Endothelial cell of umbilical vein (primary cell): ENCODE data around the gene AREG. TPM values are rescaled to one million over a fixed set of nuclear protein-coding genes. Genes with fewer than 3 reads are reported as not detected.

ENCODE experiments used
- BruUV-seq: library from RNA; stranded (reverse); fragments of 400-500 nt; replicated peaks from 2 replicates; lab custom pipeline; 2021; lab: Mats Ljungman, UMichigan
- CTCF ChIA-PET: fragments of 300-600, 350-600 bp; sonication (Branson Sonifier 250); formaldehyde crosslinking; loops from one replicate; lab custom pipeline; 2021; ENCODE audit warnings: antibody characterized with exemption, inconsistent platforms; lab: Charles Lee
- POLR2A ChIA-PET: fragments of 300-600, 350-600 bp; sonication (Branson Sonifier 250); formaldehyde crosslinking; loops from one replicate; lab custom pipeline; 2021; ENCODE audit warnings: antibody characterized with exemption, inconsistent platforms; lab: Charles Lee
- DNase-seq: peaks from one replicate; pipeline ENCODE4 v3.0.0-alpha.2; 2011; ENCODE audit warnings: low read depth, low spot score
- FAIRE-seq: peaks from 2 replicates; lab custom pipeline; 2011; peaks lifted over from hg19 to GRCh38; lab: Jason Lieb, UNC
- H2AFZ ChIP-seq: 2 replicates; pipeline ENCODE4 v1.6.0; 2012; ENCODE audit warnings: low read depth, low read length, control low read depth, inconsistent platforms
- H3K27ac ChIP-seq: 2 replicates; pipeline ENCODE4 v1.5.1; 2011; ENCODE audit warnings: low read depth, mild to moderate bottlenecking, control low read depth, low read length, moderate library complexity; ENCODE audit not compliant: insufficient read depth
- H3K27me3 ChIP-seq, 2 experiments: 2 replicates each; pipeline versions ENCODE4 v1.6.0 to v1.6.1; 2011; ENCODE audit warnings: low read length in 2 of 2, mixed read lengths in 1 of 2; ENCODE audit not compliant: control insufficient read depth in 2 of 2, insufficient read depth in 2 of 2
- H3K36me3 ChIP-seq, 2 experiments: 2 replicates in 1 of 2; 3 replicates in 1 of 2; pipeline ENCODE4 v1.5.1; 2011; ENCODE audit warnings: low read length in 2 of 2, mild to moderate bottlenecking in 1 of 2, moderate library complexity in 1 of 2; ENCODE audit not compliant: control insufficient read depth in 2 of 2, insufficient read depth in 2 of 2; ENCODE audit errors: extremely low read depth in 1 of 2
- H3K4me1 ChIP-seq: 3 replicates; pipeline ENCODE4 v1.5.1; 2011; ENCODE audit warnings: mild to moderate bottlenecking, low read length; ENCODE audit not compliant: control insufficient read depth, insufficient read depth; ENCODE audit errors: extremely low read depth
- H3K4me2 ChIP-seq: 2 replicates; pipeline ENCODE4 v1.6.1; 2011; ENCODE audit warnings: low read length, control low read depth, mixed read lengths; ENCODE audit not compliant: insufficient read depth
- H3K4me3 ChIP-seq, 3 experiments: fragments of 200-600 bp in 1 of 3; sonication (generic), shearing (Covaris generic) in 1 of 3; replicated peaks in 1 of 3; 2 replicates each; pipeline ENCODE4 v1.5.1; 2011 to 2016; ENCODE audit warnings: control low read depth in 3 of 3, low read length in 3 of 3, mild to moderate bottlenecking in 2 of 3, inconsistent platforms in 1 of 3, low read depth in 1 of 3, moderate library complexity in 1 of 3; ENCODE audit not compliant: insufficient read depth in 1 of 3
- H3K79me2 ChIP-seq: 2 replicates; pipeline ENCODE4 v1.6.0; 2012; ENCODE audit warnings: low read length, inconsistent platforms; ENCODE audit not compliant: control insufficient read depth, insufficient read depth
- H3K9ac ChIP-seq: replicated peaks from 2 replicates; pipeline ENCODE3; 2011; ENCODE audit warnings: low read length, control low read depth; ENCODE audit not compliant: insufficient read depth; ENCODE audit errors: extremely low read depth
- H3K9me1 ChIP-seq: replicated peaks from 3 replicates; pipeline ENCODE4 v1.6.0; 2011; ENCODE audit warnings: mild to moderate bottlenecking, low read length; ENCODE audit not compliant: control insufficient read depth, insufficient read depth; ENCODE audit errors: extremely low read depth
- H3K9me3 ChIP-seq: replicated peaks from 2 replicates; pipeline ENCODE4 v1.5.1; 2012; ENCODE audit warnings: low read length, inconsistent platforms; ENCODE audit not compliant: control insufficient read depth, insufficient read depth
- H4K20me1 ChIP-seq: replicated peaks from 2 replicates; pipeline ENCODE3; 2011; ENCODE audit warnings: mild to moderate bottlenecking, low read length; ENCODE audit not compliant: control insufficient read depth, insufficient read depth; ENCODE audit errors: extremely low read depth
- CTCF ChIP-seq, 2 donors: IDR thresholded peaks; 1 replicate in 1 of 2; 2 replicates in 1 of 2; pipeline ENCODE4 v1.5.1; 2011; ENCODE audit warnings: low read length in 2 of 2, mild to moderate bottlenecking in 2 of 2, moderate library complexity in 2 of 2, control low read depth in 1 of 2, inconsistent platforms in 1 of 2, low read depth in 1 of 2; ENCODE audit not compliant: insufficient read depth in 1 of 2; ENCODE audit errors: extremely low read depth in 1 of 2
- EZH2 ChIP-seq: IDR thresholded peaks from 2 replicates; pipeline ENCODE4 v1.6.1; 2012; ENCODE audit warnings: borderline replicate concordance, low read depth, mild to moderate bottlenecking, moderate library complexity, low read length, inconsistent platforms; ENCODE audit not compliant: severe bottlenecking
- FOS ChIP-seq: IDR thresholded peaks from 2 replicates; pipeline ENCODE4 v1.6.1; 2011; ENCODE audit warnings: mild to moderate bottlenecking, low read length, moderate library complexity, borderline replicate concordance; ENCODE audit not compliant: insufficient read depth
- GATA2 ChIP-seq: IDR thresholded peaks from 2 replicates; pipeline ENCODE4 v1.7.0; 2011; ENCODE audit warnings: low read depth, mild to moderate bottlenecking, moderate library complexity, mixed read lengths, low read length; ENCODE audit not compliant: insufficient read length, insufficient read depth
- JUN ChIP-seq: IDR thresholded peaks from 2 replicates; pipeline ENCODE4 v1.6.1; 2011; ENCODE audit warnings: borderline replicate concordance, low read depth; ENCODE audit not compliant: insufficient read length, insufficient read depth
- MYC ChIP-seq: IDR thresholded peaks from one replicate; pipeline ENCODE4 v1.6.1; 2011; ENCODE audit warnings: mild to moderate bottlenecking, low read depth, low read length
- POLR2A ChIP-seq: IDR thresholded peaks from 2 replicates; pipeline ENCODE4 v1.6.1; 2012; ENCODE audit warnings: low read depth, mild to moderate bottlenecking, control low read depth, low read length
- POLR2AphosphoS5 ChIP-seq: IDR thresholded peaks from 2 replicates; pipeline ENCODE4 v1.6.1; 2012; ENCODE audit warnings: low read depth, mild to moderate bottlenecking, control low read depth, low read length, moderate library complexity; ENCODE audit not compliant: insufficient read depth
- dilution Hi-C: fragments of 300-500 bp; cut with MboI; formaldehyde crosslinking; loops from one replicate; pipeline ENCODE4 v1.15.0; 2019; ENCODE audit warnings: low sequenced_read_pairs; ENCODE audit not compliant: extremely low pct_ligation_motif_present
- intact Hi-C: fragments of 100-400 bp; cut with micrococcal nuclease; formaldehyde crosslinking; loops from one replicate; pipeline ENCODE4 v1.10.0; 2022
- polyA plus RNA-seq, 4 experiments: library from polyadenylated mRNA; depleted of rRNA in 3 of 4; stranded (reverse) in 3 of 4; unstranded in 1 of 4; fragments of >200 nt; gene quantifications; 2 replicates each; pipeline versions ENCODE4 v1.2.1 to v1.2.3, GENCODE V29; 2011 to 2012; ENCODE audit warnings: missing spikeins in 1 of 4
- total RNA-seq: library from RNA; stranded (reverse); gene quantifications from 2 replicates; pipeline ENCODE4 v1.2.3, GENCODE V29; 2021
- TF ChIP-seq, protein P1 (sequence below): IDR thresholded peaks from 2 replicates; pipeline ENCODE4 v1.6.1; 2011; ENCODE audit not compliant: insufficient read depth, insufficient read length

The AREG gene
- total and polyA plus RNA-seq, 2 donors (not counting 3 experiments of a cell fraction or from before 2014, with no cell fraction given) = 0.17 to 0.55 TPM

DNA sequence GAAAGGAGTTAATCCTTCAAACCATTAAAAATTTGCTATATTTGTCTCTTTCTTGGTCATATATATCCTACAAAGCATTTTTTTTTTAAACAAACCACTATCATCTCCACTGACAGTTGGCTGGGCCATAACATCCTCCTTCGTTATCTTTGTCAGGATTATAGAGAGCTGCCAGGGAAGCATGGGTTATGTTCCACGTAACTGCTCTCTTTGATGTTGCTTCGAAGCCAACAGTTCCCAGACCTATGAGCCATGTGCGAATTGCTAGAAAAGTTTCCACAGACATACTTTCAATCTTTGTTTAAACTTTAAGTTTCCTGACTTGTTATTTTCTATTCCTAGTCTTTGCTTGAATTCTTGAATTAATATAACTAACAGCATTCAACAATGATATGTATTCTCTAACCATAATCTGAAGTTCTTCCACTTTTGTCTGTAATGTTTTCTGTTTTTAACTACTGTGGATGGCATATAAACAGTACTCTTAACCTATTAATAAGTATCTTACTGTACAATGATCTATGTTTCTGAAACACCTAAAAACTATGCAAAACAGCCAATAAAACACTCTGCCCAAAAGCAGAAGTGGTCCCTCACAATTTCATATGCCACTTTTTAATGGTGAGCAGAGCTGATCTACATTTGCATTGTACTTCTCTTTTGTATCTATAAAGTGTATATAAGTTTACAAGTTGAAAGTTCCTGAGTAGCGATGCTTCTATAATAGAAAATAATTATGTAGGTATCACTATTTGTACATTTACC lies 42.1 kb upstream of the AREG start:
- Histone ChIP-seq H3K9me1 (no peaks in the 10 kb centered on the region), H4K20me1 (no peaks in the 10 kb centered on the region), H3K4me2 (no peak overlapping the region), H3K9ac (no peak overlapping the region), H3K36me3 (no peaks in the 10 kb centered on the region), H3K4me1 (no peaks in the 10 kb centered on the region), H3K9me3 (no peaks in the 10 kb centered on the region), H3K27me3 (no peaks in the 10 kb centered on the region), H3K4me3 (no peak overlapping the region), H3K27ac (no peak overlapping the region), H3K79me2 (no peaks in the 10 kb centered on the region), H2AFZ (no peak overlapping the region)
- ChIA-PET POLR2A (no interaction called here), CTCF (interaction anchor here (2.1 to 3.5 kb wide), 2 partner anchors 25 to 129 kb away, joined by 4 to 9 read pairs; no protein-coding TSS in a partner anchor)
- intact Hi-C loops (no loop called here), dilution Hi-C loops (no loop called here)
- FAIRE-seq = no peak
- no peak for DNase-seq
- TF ChIP-seq CTCF (IDR thresholded peaks at IDR 0.05; ENCODE audit: extremely low read depth in 1 of 2, insufficient read depth in 1 of 2, low read depth in 1 of 2, low read length in 2 of 2) (no peak), FOS (no peak), MYC (no peak), GATA2 (no peak), POLR2A (no peak), JUN (no peak), POLR2AphosphoS5 (no peak), EZH2 (no peak)
- TF ChIP-seq, protein P1, sequence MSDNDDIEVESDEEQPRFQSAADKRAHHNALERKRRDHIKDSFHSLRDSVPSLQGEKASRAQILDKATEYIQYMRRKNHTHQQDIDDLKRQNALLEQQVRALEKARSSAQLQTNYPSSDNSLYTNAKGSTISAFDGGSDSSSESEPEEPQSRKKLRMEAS = no peak
- BruUV-seq = no TSS peak
